Breast epithelium (tissue), 4 donors: ENCODE measurements around the gene NUP50. TPM values are rescaled to one million over a fixed set of nuclear protein-coding genes. Genes with fewer than 3 reads are reported as not detected.
A peak's percentile ranks its signal among the peaks of the same experiment; 100 is the strongest.

Source experiments
- DNase-seq, 2 donors: peaks; one replicate each; pipeline ENCODE4 v3.0.0-alpha.2; 2019; ENCODE audit warnings: low spot score in 2 of 2
- H3K27ac ChIP-seq, 2 donors: fragments of 200-600 bp; sonication (generic) in 1 of 2; one replicate each; pipeline ENCODE4 v1.5.1; 2016 to 2019; ENCODE audit warnings: mild to moderate bottlenecking in 1 of 2
- H3K27me3 ChIP-seq, 2 donors: fragments of 200-600 bp; sonication (generic) in 1 of 2; one replicate each; pipeline versions ENCODE4 v1.5.1 to v1.6.0; 2017 to 2019; ENCODE audit warnings: control low read depth in 1 of 2, mild to moderate bottlenecking in 1 of 2
- H3K36me3 ChIP-seq: fragments of 200-600 bp; one replicate; pipeline ENCODE4 v1.5.1; 2019
- H3K4me1 ChIP-seq, 2 donors: fragments of 200-600 bp; sonication (generic); one replicate each; pipeline ENCODE4 v1.5.1; 2016 to 2019; ENCODE audit warnings: control low read depth in 1 of 2
- H3K4me3 ChIP-seq, 3 donors: fragments of 200-600 bp; sonication (generic); 1 replicate in 2 of 3; 2 replicates in 1 of 3; pipeline ENCODE4 v1.5.1; 2016 to 2019; ENCODE audit warnings: mild to moderate bottlenecking in 3 of 3, moderate library complexity in 2 of 3
- H3K9me3 ChIP-seq, 2 donors: fragments of 200-600 bp; sonication (generic) in 1 of 2; one replicate each; pipeline ENCODE4 v1.5.1; 2016 to 2019; ENCODE audit warnings: control low read depth in 1 of 2
- CTCF ChIP-seq, 3 donors: fragments of 450-650 bp; IDR thresholded peaks; one replicate each; pipeline ENCODE4 v1.5.1; 2016 to 2017; ENCODE audit warnings: antibody characterized with exemption in 3 of 3, mild to moderate bottlenecking in 3 of 3, moderate library complexity in 3 of 3
- POLR2A ChIP-seq: fragments of 450-650 bp; IDR thresholded peaks from one replicate; pipeline ENCODE4 v1.6.1; 2016; ENCODE audit warnings: antibody characterized with exemption, mild to moderate bottlenecking, moderate library complexity
- POLR2AphosphoS5 ChIP-seq, 3 donors: sonication (generic); formaldehyde crosslinking; IDR thresholded peaks; one replicate each; pipeline ENCODE4 v1.6.1; 2017; ENCODE audit warnings: antibody characterized with exemption in 3 of 3
- intact Hi-C: fragments of 100-400 bp; cut with DNase I; formaldehyde crosslinking; loops from one replicate; pipeline ENCODE4 v1.15.1; 2023; ENCODE audit warnings: low total_unique reads
- total RNA-seq, 3 donors: library from RNA; depleted of rRNA; stranded (reverse); fragments of >200 nt; gene quantifications; one replicate each; pipeline ENCODE4 v1.1.0, GENCODE V29; 2016

NUP50 gene
- total RNA-seq, 3 donors from 2014 or later: 40.6 to 53.9 (median 49.2) TPM

GRCh38 chr22:45198463-45198795, 34.7 kb downstream of the NUP50 start:
- TF ChIP-seq POLR2A (no peak), POLR2AphosphoS5 (IDR thresholded peaks at IDR 0.05) (no peak), CTCF (IDR thresholded peaks at IDR 0.05) (no peak)
- Histone ChIP-seq H3K27ac (peak overlapping the region; percentile 26 to 71), H3K4me3 (no peak overlapping the region), H3K36me3 (no peaks in the 10 kb centered on the region), H3K4me1 (no peaks in the 10 kb centered on the region), H3K27me3 (no peaks in the 10 kb centered on the region), H3K9me3 (no peaks in the 10 kb centered on the region)
- no peak for DNase-seq
- intact Hi-C loops: no loop called here

- Histone ChIP-seq H3K27ac (no peak overlapping the region), H3K27me3 (no peaks in the 10 kb centered on the region), H3K4me3 (no peak overlapping the region), H3K4me1 (no peaks in the 10 kb centered on the region), H3K36me3 (no peaks in the 10 kb centered on the region), H3K9me3 (no peaks in the 10 kb centered on the region)
- intact Hi-C loops: no loop called here
- no peak for TF ChIP-seq POLR2A
- no peak for DNase-seq
These were observed 36.0 kb downstream of the NUP50 start for GRCh38 chr22:45199723-45200122.

GRCh38 chr22:45200230-45200629, 36.5 kb downstream of the NUP50 start:
- H3K27ac ChIP-seq: no peak overlapping the region
- no peaks in the 10 kb centered on the region for H3K27me3 ChIP-seq
- no peaks in the 10 kb centered on the region for H3K4me1 ChIP-seq
- no peak overlapping the region for H3K4me3 ChIP-seq
- intact Hi-C loops: no loop called here
- no peaks in the 10 kb centered on the region for H3K36me3 ChIP-seq
- TF ChIP-seq CTCF (IDR thresholded peaks at IDR 0.05) (no peak), POLR2AphosphoS5 (IDR thresholded peaks at IDR 0.05) (no peak), POLR2A (no peak)
- H3K9me3 ChIP-seq: no peaks in the 10 kb centered on the region
- DNase-seq: no peak

- H3K4me1 ChIP-seq: no peaks in the 10 kb centered on the region
- no peak overlapping the region for H3K4me3 ChIP-seq
- no peaks in the 10 kb centered on the region for H3K36me3 ChIP-seq
- H3K27me3 ChIP-seq: no peaks in the 10 kb centered on the region
- DNase-seq: no peak
- no peaks in the 10 kb centered on the region for H3K9me3 ChIP-seq
- no peak for TF ChIP-seq POLR2A
- TF ChIP-seq POLR2AphosphoS5 (IDR thresholded peaks at IDR 0.05): no peak
- no peak for TF ChIP-seq CTCF (IDR thresholded peaks at IDR 0.05)
- intact Hi-C loops: no loop called here
- peak overlapping the region; percentile 58 to 65 for H3K27ac ChIP-seq
These were observed 37.3 kb downstream of the NUP50 start for GRCh38 chr22:45200860-45201511.

- H3K27ac ChIP-seq: peak overlapping the region; percentile 65 to 83
- H3K36me3 ChIP-seq: no peaks in the 10 kb centered on the region
- H3K4me1 ChIP-seq: no peaks in the 10 kb centered on the region
- H3K27me3 ChIP-seq: no peaks in the 10 kb centered on the region
- intact Hi-C loops: no loop called here
- TF ChIP-seq POLR2AphosphoS5 (IDR thresholded peaks at IDR 0.05) (peak in 1 of 3 donors; percentile 13), CTCF (IDR thresholded peaks at IDR 0.05) (no peak)
- no peak overlapping the region for H3K4me3 ChIP-seq
- peak in 1 of 2 donors; percentile 36 for DNase-seq
- H3K9me3 ChIP-seq: no peaks in the 10 kb centered on the region
These were observed 38.1 kb downstream of the NUP50 start for GRCh38 chr22:45201678-45202332.
